CD4-positive, alpha-beta T cell treated with Interleukin-12 subunit alpha and Interleukin-12 subunit beta, for 1 hour (primary cell): ENCODE measurements around the gene C9orf43.
"Not testable (repeated sequence)": the region's sequence is repeated elsewhere in the genome, so short reads cannot be mapped to it uniquely, and the experiment has no call there.

Experiments
- DNase-seq: peaks from one replicate; pipeline ENCODE4 v3.0.0-alpha.2; 2020

Gene C9orf43

DNA sequence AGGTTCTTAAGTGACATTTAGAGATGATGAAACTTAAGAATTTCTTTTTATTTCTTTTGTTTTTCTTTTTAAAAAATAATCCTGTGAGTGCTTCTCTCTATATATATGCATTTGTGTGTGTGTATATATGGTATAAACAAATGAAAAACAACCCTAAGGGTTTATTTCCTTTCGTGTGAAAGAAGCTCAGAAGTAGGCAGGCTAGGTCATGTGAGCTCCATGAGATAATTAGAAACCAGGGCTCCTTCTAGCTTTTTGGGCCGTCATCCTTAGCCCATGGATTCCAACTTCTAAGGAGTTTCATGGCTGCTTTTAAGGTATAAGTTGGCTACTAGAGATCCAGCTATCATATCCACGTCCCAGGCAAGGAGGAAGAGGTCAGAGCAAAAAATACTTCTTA is 11.2 kb downstream of the C9orf43 start:
- DNase-seq = no peak

DNA sequence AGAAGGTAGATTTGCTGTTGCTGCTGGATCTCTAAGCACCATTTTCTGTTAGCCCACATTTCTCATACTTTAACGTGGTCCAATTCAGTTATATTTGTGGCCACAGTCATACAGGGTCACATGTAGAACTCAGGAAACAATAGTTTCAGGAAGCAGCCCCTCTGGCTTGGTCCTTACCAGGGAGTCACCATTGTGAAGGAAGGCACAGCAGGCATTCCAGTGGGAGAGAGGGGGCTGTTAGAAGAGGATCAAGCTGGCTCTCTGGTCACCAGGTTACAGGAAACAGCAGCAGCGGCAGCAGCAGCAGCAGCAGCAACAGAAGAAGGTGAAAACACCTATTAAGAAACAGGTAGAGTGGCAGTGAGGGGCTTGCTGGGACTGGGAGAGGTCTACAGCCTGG is 14.5 kb downstream of the C9orf43 start:
- DNase-seq = no peak

DNA sequence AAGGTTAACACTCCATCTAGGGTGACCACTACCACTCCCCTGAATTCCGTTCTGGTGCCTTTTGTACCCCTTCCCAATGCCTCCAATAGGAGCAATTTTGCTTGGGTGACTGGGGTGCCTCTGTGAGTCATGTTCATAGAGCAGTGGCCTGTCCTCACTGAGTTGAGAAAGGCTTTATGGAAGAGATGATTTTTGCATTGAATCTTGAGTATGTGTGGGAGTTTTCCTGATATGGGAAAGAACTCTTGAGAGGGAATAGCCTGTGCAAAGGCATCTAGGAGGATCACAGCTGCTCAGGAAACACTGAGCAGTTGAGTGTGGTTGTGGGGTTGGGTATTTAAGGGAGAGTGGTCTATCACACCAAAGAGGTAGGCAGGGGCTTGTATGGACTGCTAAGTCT is 16.2 kb downstream of the C9orf43 start:
- DNase-seq = no peak

DNA sequence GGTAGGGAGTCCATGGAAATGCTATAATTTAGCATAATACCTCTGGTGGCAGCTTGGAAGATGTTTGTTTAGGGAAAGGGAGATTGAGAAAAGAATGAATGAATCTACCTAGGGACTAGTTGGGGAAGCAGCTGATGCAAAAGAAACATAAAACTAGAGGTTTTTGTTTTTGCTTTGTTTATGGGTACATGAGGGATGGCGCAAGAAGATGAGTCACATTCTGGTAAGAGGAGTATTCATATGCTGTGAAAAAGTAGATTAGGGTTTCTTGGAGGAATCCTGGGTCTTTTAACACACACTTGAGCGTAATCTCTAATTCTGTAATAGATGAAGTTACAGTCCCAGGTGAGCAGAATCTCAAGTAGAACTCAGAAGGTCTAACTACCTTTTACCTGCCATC is 17.1 kb downstream of the C9orf43 start:
- DNase-seq = no peak

DNA sequence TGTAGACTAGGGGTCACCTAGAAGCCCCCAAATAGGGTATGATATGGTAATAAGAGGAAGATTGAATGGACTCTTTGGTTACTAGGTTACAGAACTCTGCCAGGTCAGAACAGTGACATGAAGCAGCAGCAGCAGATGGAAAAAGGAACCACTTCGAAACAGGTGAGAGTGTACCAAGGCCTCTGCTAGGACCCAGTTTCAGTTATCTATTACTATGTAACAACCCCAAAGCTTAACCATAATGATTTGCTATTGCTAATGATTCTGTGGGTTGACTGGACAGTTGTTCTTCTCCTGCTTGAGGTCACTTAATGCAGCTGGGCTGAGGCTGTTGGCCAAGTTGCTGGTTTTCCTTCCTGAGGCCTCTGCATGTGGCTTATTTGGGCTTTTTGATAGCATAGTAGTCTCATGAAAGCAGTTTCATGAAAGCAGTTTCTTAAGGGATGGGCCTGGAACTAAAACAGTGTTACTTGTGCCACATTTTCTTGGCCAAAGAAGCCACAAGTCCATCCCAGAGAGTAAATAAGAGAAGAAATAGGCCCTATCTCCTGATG is 17.6 kb downstream of the C9orf43 start:
- DNase-seq = no peak

DNA sequence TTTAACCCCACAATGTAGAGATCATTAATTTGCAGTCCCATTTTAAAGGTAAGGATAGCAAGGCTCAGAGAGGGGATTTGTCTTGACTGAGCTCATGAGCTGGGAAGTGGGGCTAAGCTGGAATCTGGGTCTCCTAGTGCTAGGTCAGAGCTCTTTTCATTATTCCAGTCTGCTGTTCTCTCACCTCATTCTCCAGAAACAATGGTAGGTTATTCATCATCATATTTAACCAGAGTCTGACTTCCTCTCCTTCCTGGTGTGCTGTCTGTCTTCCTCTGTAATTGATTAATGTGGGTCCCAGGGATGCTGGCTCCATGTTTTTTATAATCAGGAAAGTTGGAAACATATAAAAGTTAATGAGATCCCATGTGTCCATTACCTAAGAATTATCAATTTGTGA is 20.6 kb downstream of the C9orf43 start:
- DNase-seq = no peak

DNA sequence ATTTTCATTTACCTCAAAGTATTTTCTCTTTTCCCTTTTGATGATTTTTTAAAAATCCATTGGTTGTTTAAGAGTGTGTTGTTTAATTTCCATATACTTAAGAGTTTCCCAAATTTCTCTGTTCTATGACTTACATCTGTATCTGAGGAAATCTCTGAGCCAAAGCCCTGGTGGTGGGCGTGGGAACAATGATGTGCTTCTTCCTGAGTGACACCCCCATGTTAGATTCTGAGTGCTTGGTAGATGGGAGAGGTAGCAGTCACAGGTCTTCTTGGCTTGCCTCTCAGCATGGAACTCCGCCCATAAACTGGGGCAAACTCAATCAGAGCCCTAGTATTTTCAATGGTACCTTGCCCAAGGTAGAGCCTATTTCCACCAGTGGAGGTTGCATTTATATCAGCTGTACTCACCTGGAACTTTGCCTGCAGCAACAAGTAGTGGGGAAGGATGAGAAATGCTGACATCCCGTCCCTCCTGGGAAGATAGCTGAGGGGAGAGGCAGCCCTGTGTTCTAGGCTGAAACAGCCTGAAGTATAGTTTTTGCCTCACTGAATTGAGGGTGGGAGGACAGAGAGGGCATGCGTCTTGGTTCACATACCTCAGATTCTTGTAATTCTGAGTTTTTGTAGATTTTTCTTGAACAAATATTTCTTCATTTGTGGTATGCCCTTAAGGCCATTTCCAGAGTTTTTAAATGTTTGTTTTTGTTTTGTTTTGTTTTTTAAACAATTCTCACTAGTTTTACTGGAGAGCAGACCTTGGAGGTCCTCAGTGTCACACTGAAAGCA is 26.4 kb downstream of the C9orf43 start:
- DNase-seq = no peak

DNA sequence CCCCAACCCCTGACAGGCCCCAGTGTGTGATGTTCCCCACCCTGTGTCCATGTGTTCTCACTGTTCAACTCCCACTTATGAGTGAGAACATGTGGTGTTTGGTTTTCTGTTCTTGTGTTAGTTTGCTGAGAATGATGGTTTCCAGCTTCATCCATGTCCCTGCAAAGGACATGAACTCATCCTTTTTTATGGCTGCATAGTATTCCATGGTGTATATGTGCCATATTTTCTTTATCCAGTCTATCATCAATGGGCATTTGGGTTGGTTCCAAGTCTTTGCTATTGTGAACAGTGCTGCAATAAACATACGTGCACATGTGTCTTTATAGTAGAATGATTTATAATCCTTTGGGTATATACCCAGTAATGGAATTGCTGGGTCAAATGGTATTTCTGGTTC is 27.2 kb downstream of the C9orf43 start:
- not testable (repeated sequence) for DNase-seq

DNA sequence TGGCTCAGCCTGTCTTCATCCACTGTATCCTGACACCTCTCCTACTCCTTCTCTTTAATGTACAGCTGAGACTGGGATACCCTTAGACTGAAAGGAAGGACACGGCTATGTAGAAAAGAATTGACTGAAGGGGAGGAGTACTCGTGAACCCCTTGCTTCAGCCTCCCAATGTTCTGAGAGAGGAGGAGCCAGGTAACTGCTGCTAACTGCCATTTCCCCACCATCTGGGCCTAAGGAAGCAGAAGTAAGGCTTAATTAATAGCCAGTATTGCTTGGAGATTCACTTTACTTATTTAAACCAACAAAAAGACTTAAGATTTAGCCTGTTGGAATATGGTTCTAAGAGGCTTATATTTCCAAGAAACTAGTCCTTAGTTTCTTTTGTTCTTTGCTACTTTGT is 34.2 kb downstream of the C9orf43 start:
- no peak for DNase-seq

DNA sequence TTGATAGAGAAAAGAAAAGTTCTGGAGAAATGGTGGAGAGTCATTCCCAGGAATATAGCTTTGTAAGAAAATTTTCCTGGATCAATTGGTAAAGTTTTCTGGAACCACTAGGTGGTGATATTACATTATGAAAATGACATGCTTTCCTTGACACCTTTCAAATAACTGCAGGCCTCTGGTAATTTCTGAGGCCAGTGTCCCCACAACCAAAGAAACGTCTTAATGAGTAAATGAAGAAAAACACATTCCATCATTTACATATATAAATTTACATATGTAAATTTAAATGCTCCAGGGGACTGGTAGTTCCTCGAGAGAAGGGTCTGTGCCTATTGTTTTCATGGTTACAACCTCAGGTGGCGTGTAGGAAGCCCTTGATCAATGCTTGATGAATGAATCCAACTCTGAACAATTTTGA is 35.8 kb downstream of the C9orf43 start:
- peak; percentile 55 for DNase-seq

DNA sequence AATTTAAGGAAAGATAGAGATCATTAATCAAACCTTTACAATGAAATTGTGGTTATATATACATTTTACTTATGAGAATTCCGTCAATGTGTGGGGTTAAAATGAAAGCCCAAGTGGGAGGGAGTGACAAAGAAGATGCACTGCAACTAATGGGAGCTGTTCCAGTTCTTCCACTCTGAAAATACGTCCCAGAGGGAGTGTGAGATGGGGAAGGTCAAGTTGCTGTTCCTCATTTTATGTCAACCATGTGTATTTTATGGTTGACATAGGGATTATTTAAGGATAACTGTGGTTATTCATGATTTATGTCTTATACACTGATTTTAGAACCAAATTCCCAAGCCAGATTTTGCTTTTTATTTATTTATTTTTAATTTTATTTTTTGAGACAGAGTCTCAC is 38.8 kb downstream of the C9orf43 start:
- DNase-seq = no peak

DNA sequence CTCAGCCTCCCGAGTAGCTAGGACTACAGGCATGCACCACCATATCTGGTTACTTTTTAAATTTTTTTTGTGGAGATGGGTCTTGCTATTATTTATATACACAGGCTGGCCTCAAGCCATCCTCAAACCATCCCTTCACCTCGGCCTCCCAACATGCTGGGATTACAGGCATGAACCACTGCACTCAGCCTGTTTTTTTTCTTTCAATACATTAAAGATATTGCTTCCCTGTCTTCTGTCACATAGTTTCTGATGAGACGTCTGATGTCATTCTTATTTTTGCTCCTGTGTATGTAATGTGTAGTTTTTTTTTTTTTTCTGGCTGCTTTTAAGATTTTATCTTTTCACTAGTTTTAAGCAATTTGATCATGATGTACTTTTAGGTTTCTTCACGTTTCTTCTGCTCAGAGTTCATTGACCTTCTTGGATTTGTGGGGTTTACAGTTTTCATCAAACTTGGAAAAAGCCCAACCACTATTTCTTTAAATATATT is 41.6 kb downstream of the C9orf43 start:
- DNase-seq = no peak

DNA sequence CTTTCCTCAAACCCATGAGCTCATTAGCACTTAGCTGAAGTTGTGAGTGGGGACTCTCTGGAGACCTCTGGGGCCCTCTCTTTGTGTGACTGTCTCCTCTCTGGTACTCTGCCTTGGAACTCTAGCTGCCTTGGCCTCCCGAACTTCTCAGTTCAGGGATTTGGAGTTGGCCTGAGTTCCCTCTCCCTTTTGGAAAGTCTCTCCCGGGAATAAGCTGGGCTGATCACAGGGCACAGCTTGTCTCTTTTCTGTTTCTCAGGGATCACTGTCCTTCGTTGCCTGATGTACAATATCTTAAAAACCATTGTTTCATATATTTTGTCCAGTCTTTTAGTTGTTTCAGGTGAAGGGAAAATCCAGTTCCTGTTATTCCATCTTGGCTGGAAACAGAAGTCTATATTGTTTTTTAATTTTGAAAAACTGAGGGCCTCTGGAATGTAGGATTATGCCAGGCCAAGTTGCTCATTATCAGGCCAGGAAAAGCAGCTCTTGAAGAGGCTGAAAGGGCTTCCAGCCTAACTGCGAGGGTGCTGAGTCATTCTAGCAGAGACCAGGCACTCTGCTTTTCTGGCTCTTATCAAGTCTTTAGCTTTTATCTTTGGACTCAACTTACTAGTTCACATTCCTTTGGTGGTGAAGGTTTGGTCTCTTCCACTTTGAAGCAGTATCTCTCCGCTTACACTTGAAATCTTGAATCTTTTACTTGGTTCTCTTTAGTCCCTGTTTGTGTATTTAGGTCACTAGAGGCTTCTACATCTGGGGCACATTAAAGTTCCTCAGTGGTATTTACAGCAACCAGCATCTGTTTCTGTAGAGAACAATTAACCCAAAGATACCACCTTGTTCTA is 44.6 kb downstream of the C9orf43 start:
- no peak for DNase-seq

DNA sequence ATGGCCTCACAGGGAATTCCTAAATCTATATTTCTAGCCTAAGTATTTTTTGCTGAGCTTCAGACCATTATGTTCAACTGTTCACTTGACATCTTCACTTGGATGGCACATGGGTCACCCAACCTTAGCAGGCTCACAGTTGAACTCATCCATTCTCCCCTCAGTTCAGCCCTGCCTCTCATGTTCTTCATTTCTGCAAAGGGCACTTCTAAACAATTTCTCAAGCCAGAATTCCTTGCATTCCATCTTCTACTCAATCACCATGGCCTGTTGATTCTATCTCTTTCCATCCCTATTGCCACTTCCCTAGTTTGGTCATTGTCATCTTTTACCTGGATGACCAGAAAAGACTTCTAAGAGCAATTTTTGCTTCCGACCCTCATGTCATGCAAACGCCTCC is 45.7 kb downstream of the C9orf43 start:
- DNase-seq = no peak

DNA sequence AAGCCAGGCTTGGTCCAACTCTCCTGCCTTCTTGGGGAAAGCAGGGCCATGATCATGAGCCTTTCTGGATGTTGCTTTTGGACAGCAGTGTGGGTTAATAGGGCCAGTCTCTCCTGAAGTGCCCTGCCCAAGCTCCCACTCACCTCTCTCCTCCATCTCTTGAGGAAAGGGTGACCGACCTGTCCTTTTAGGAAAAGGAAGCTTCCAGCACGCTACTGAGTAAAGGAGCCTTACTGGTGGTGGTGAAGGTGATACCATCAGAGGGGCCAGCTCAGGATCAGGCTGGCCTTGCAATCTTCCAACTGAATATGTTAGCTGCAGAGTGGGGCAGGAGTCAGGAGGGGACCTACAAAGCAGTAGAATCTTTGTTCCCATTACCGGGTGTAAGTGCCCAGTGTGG is 50.7 kb downstream of the C9orf43 start:
- DNase-seq = no peak

DNA sequence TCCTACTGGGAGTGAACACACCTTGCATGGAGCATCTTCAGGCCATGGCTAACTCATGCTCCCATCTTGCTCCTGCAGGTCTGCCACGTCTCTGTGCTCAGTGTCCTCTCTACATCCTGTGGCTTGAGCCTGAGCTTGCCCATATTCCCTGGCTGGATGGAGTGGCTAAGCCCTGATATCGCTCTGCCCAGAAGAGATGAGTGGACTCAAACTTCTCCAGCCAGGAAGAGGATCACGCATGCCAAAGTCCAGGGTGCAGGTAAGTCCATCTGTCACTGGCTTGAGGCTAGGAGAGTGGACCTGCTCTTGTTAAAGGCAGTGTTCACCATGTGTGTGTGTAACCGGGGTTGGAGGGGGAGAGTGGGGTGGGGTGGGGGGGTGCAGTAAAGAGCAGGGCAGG is 51.4 kb downstream of the C9orf43 start:
- no peak for DNase-seq

DNA sequence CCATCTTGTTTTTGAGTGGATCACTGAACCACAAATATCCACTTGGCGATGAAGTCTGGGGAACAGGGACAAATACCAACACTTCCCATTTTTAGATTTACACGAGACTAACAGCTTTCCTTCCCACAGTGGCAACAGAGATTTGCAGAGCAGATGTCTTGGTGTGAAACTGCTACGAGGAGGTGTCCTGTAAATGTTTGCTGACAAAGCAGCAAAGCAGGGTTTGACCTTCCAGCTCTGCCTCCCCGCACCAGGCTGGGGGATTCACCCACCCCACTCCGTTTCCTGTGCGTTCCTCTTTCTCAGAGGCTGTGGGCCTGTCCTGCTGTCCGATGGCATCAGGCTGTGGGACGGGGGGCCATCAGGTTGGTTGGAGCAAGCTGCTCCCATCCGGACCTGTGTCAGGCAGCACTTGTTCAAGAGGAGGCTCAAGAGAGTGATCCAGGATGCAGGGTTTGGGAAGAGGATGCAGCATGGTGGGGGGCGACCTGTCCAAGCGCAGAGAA is 52.3 kb downstream of the C9orf43 start:
- DNase-seq = no peak

DNA sequence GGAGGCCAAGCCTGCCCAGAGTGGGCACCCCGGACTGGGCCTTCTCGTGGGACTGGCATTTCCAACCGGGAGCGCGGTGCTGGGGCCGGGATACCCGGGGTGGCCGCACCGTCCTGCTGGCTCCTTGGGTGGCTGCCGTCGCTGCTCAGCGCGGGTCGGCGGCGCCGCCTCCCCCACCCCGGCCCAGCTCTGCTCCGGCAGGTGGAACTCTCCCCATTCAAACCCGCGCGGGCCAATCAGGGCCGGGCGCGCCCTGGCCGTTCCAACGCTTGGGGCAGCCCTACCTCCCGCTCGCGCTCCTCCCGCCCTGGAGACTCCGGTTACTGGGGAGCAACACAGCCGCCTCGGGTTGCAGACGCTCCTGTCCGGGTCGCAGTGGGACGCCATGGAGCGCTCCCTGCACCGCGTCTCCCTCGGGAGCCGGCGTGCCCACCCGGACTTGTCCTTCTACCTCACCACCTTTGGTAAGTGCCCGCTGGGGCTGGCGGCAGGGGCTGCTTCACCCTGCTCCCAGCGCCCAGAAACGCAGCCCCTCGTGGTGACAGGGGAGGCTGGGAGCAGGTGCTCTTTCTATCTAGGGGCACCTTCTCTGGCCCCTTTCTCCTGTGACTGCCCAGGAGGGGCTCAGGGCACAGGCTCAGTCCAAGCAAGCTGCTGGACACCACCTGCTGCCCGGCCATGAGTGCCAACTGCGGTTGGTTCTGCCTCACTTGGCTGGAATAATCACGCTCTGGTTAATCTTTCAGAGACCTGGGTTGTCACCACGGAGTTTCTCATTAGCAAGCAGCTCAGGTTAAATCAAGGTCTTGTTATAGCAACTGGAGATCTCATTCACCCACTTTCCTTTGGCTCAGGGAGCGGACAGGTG is 53.1 kb downstream of the C9orf43 start, which contains the start of gene RGS3:
TSS of gene RGS3 (plus strand) at position 310 of the 868 bp plus-strand sequence. CDS start at position 386, 76 bp downstream.
- DNase-seq = no peak

DNA sequence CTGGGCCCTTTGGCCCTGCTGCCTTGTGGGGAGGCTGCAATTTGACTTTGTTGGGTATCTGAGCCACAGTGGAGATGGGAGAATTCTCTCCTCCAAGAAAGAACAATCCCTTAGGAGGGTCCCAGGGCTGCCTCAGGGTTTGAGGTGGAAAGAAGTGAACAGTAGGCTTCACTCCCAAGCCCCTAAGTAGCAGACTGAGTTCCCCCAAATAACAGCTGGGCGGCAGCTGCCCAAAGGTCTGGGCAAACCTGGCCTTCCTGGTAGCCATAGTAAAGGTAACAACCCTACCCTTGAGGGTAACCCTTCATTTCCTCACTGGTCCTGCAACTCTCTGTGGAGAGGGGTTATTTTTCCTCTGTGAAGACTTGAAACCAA is 53.7 kb downstream of the C9orf43 start:
- no peak for DNase-seq

DNA sequence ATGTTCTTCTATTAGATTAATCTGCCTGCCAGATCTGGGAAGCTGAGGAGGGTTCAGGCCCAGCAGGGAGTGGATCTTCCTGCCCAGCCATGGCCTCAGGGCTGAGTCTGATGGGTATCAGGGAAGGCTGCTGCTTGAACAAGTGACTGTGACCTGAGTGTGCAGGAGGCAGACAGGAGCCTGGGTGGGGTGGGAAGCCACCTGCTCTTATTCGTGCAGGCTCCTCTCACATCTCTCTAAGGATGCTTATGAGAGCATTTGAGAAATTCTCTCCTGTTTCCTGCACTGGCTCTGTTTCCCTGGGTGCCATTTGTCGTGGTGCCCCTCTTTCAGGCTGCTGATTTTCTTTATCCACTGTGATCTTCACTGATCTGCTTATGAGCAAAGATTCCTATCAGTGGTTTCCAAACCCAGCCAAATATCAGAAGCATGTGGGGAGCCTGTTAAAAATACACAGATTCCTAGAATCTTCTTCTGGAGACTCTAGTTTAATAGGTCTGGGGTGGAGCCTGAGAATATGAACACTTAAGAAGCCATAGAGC is 55.1 kb downstream of the C9orf43 start:
- no peak for DNase-seq

DNA sequence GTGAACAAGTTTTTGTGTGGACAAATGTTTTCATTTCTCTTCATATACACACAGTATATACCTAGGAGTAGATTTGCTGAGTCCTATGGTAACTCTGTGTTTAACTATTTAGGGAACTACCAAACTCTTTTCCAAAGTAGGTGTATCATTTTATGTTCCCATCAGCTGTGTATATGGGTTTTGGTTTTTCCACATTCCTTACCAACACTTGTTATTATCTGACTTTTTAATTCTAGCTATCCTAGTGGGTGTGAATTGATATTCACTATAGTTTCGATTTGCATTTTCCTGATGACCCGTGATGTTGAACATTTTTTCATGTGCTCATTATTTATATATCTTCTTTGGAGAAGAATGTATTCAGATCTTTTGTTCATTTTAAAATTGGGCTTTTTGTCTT is 56.6 kb downstream of the C9orf43 start:
- DNase-seq = no peak
